AG09309 (cell line): ENCODE results near the gene LRRC27.

Experiments used
- DNase-seq: peaks from one replicate; pipeline ENCODE4 v3.0.0-alpha.2; 2010; ENCODE audit warnings: low read depth
- H3K4me3 ChIP-seq: 2 replicates; pipeline ENCODE4 v1.5.1; 2011; ENCODE audit warnings: mild to moderate bottlenecking, low read depth, low read length, moderate library complexity; ENCODE audit not compliant: control insufficient read depth
- CTCF ChIP-seq: IDR thresholded peaks from 2 replicates; pipeline ENCODE4 v1.5.1; 2011; ENCODE audit warnings: mild to moderate bottlenecking, low read depth, low read length, inconsistent platforms; ENCODE audit not compliant: insufficient read depth, control insufficient read depth; ENCODE audit errors: missing control alignments

LRRC27 gene

GRCh38 chr10:132339276-132339675 is 7.3 kb downstream of the LRRC27 start:
- TF ChIP-seq CTCF = no peak
- H3K4me3 ChIP-seq = no peak overlapping the region
- DNase-seq = no peak

GRCh38 chr10:132341017-132341416 is 9.0 kb downstream of the LRRC27 start:
- TF ChIP-seq CTCF = no peak
- H3K4me3 ChIP-seq = no peak overlapping the region
- no peak for DNase-seq

- no peak overlapping the region for H3K4me3 ChIP-seq
- TF ChIP-seq CTCF = no peak
- no peak for DNase-seq
Observed at GRCh38 chr10:132341781-132342180, 9.8 kb downstream of the LRRC27 start.

GRCh38 chr10:132342553-132342952 is 10.6 kb downstream of the LRRC27 start:
- H3K4me3 ChIP-seq = no peak overlapping the region
- DNase-seq = no peak
- TF ChIP-seq CTCF = no peak

- TF ChIP-seq CTCF = no peak
- no peak for DNase-seq
- H3K4me3 ChIP-seq = no peak overlapping the region
Observed at GRCh38 chr10:132344386-132344785, 12.4 kb downstream of the LRRC27 start.

GRCh38 chr10:132345345-132345744 is 13.4 kb downstream of the LRRC27 start:
- H3K4me3 ChIP-seq = no peak overlapping the region
- no peak for TF ChIP-seq CTCF
- DNase-seq = no peak

- no peak for TF ChIP-seq CTCF
- DNase-seq = no peak
- no peak overlapping the region for H3K4me3 ChIP-seq
Observed at GRCh38 chr10:132346806-132347205, 14.8 kb downstream of the LRRC27 start.
